ENCODE measurements around the gene COL21A1. TPM values are rescaled to one million over a fixed set of nuclear protein-coding genes. Genes with fewer than 3 reads are reported as not detected.

Gene COL21A1
- total RNA-seq, 4 donors from 2014 or later = 4.2 to 15.2 (median 4.9) TPM

- 86% methylated on average over 3 of the region's 3 CpGs for WGBS
- DNase-seq (ENCODE audit: low spot score in 2 of 2) = no peak
- no peaks in the 10 kb centered on the region for H3K36me3 ChIP-seq
Measured at GRCh38 chr6:56214703-56215101, 32.7 kb downstream of the COL21A1 start.

GRCh38 chr6:56214041-56214702, 33.2 kb downstream of the COL21A1 start:
- Histone ChIP-seq H3K9me3 (no peaks in the 10 kb centered on the region), H3K4me3 (no peak overlapping the region), H3K27me3 (no peaks in the 10 kb centered on the region), H3K4me1 (peaks cover 5% of the 10 kb centered on the region), H3K36me3 (no peaks in the 10 kb centered on the region), H3K27ac (no peak overlapping the region)
- TF ChIP-seq POLR2AphosphoS5 (IDR thresholded peaks at IDR 0.05) (no peak), CTCF (IDR thresholded peaks at IDR 0.05) (no peak), POLR2A (IDR thresholded peaks at IDR 0.05) (no peak), EP300 (IDR thresholded peaks at IDR 0.05) (no peak)
- DNase-seq (ENCODE audit: low spot score in 2 of 2) = no peak

More at GRCh38 chr6:56214703-56215101, 32.7 kb downstream of the COL21A1 start:
- Histone ChIP-seq H3K27me3 (no peaks in the 10 kb centered on the region), H3K4me3 (no peak overlapping the region), H3K9me3 (no peaks in the 10 kb centered on the region), H3K4me1 (peaks cover 5% of the 10 kb centered on the region), H3K27ac (no peak overlapping the region)
- TF ChIP-seq EP300 (IDR thresholded peaks at IDR 0.05) = no peak
- no peak for TF ChIP-seq CTCF (IDR thresholded peaks at IDR 0.05)
- TF ChIP-seq POLR2A (IDR thresholded peaks at IDR 0.05) = no peak
- no peak for TF ChIP-seq POLR2AphosphoS5 (IDR thresholded peaks at IDR 0.05)

GRCh38 chr6:56211724-56212123, 35.7 kb downstream of the COL21A1 start:
- Histone ChIP-seq H3K4me3 (no peak overlapping the region), H3K4me1 (peaks cover 5% of the 10 kb centered on the region), H3K27ac (no peak overlapping the region), H3K27me3 (no peaks in the 10 kb centered on the region), H3K9me3 (no peaks in the 10 kb centered on the region), H3K36me3 (no peaks in the 10 kb centered on the region)
- 48% methylated on average over 2 of the region's 2 CpGs for WGBS
- TF ChIP-seq EP300 (IDR thresholded peaks at IDR 0.05) = no peak
- no peak for TF ChIP-seq POLR2AphosphoS5 (IDR thresholded peaks at IDR 0.05)
- TF ChIP-seq CTCF (IDR thresholded peaks at IDR 0.05) = no peak
- no peak for TF ChIP-seq POLR2A (IDR thresholded peaks at IDR 0.05)
- DNase-seq (ENCODE audit: low spot score in 2 of 2) = no peak

- H3K27me3 ChIP-seq = no peaks in the 10 kb centered on the region
- no peak for DNase-seq (ENCODE audit: low spot score in 2 of 2)
- no peaks in the 10 kb centered on the region for H3K4me1 ChIP-seq
- no peak for TF ChIP-seq EP300 (IDR thresholded peaks at IDR 0.05)
- TF ChIP-seq POLR2A (IDR thresholded peaks at IDR 0.05) = no peak
- TF ChIP-seq POLR2AphosphoS5 (IDR thresholded peaks at IDR 0.05) = no peak
- no peaks in the 10 kb centered on the region for H3K36me3 ChIP-seq
- H3K4me3 ChIP-seq = no peak overlapping the region
- H3K27ac ChIP-seq = no peak overlapping the region
- WGBS = 100% methylated on average over 1 of the region's 4 CpGs
- H3K9me3 ChIP-seq = no peaks in the 10 kb centered on the region
Measured at GRCh38 chr6:56204134-56204533, 43.2 kb downstream of the COL21A1 start.

- no peaks in the 10 kb centered on the region for H3K9me3 ChIP-seq
- H3K4me3 ChIP-seq = no peak overlapping the region
- H3K27me3 ChIP-seq = no peaks in the 10 kb centered on the region
- H3K36me3 ChIP-seq = no peaks in the 10 kb centered on the region
- no peak for TF ChIP-seq CTCF (IDR thresholded peaks at IDR 0.05)
- no peak for TF ChIP-seq POLR2AphosphoS5 (IDR thresholded peaks at IDR 0.05)
- no peak for TF ChIP-seq EP300 (IDR thresholded peaks at IDR 0.05)
- no peak for TF ChIP-seq POLR2A (IDR thresholded peaks at IDR 0.05)
- no peaks in the 10 kb centered on the region for H3K4me1 ChIP-seq
- no peak for DNase-seq (ENCODE audit: low spot score in 2 of 2)
- WGBS = 90% methylated on average over 3 of the region's 3 CpGs
- H3K27ac ChIP-seq = no peak overlapping the region
Measured at GRCh38 chr6:56199956-56200355, 47.4 kb downstream of the COL21A1 start.
